ENCODE data around the gene KCNJ5. TPM values are rescaled to one million over a fixed set of nuclear protein-coding genes. Genes with fewer than 3 reads are reported as not detected.

KCNJ5 gene
- total RNA-seq, 3 donors from 2014 or later, result 0.14 to 3.9 (median 0.48) TPM

- H3K4me3 ChIP-seq, result no peak overlapping the region
- intact Hi-C loops (cut with DNase I, micrococcal nuclease), result loop anchor here in 1 of 2 donors (2.0 kb wide), 1 partner anchor 72 kb away; no protein-coding TSS in a partner anchor
- H3K4me1 ChIP-seq (ENCODE audit: low read depth), result no peaks in the 10 kb centered on the region
- no peaks in the 10 kb centered on the region for H3K36me3 ChIP-seq (ENCODE audit: low read depth)
- DNase-seq (peak in 1 of 3 donors; percentile 70), ATAC-seq (peak; percentile 88)
- H3K9me3 ChIP-seq, result no peaks in the 10 kb centered on the region
- peak; percentile 46 for TF ChIP-seq CTCF (IDR thresholded peaks at IDR 0.05)
These were observed 65.4 kb downstream of the KCNJ5 start for GRCh38 chr11:128956401-128957201.

GRCh38 chr11:128957202-128957482 lies 66.0 kb downstream of the KCNJ5 start:
- no peak for TF ChIP-seq CTCF (IDR thresholded peaks at IDR 0.05)
- intact Hi-C loops (cut with DNase I, micrococcal nuclease), result loop anchor here in 1 of 2 donors (2.0 kb wide), 1 partner anchor 72 kb away; no protein-coding TSS in a partner anchor
- no peaks in the 10 kb centered on the region for H3K36me3 ChIP-seq (ENCODE audit: low read depth)
- DNase-seq (no peak), ATAC-seq (peak; percentile 17)
- H3K4me1 ChIP-seq (ENCODE audit: low read depth), result no peaks in the 10 kb centered on the region
- no peaks in the 10 kb centered on the region for H3K9me3 ChIP-seq
- no peak overlapping the region for H3K4me3 ChIP-seq

- H3K36me3 ChIP-seq (ENCODE audit: low read depth), result no peaks in the 10 kb centered on the region
- no peaks in the 10 kb centered on the region for H3K4me1 ChIP-seq (ENCODE audit: low read depth)
- no peak for TF ChIP-seq CTCF (IDR thresholded peaks at IDR 0.05)
- intact Hi-C loops (cut with DNase I, micrococcal nuclease), result loop anchor here in 1 of 2 donors (5.0 kb wide), 1 partner anchor 79 kb away; no protein-coding TSS in a partner anchor
- no peak overlapping the region for H3K4me3 ChIP-seq
- no peak for DNase-seq
- ATAC-seq, result no peak
- H3K9me3 ChIP-seq, result no peaks in the 10 kb centered on the region
These were observed 70.5 kb downstream of the KCNJ5 start for GRCh38 chr11:128961645-128962044.

- TF ChIP-seq CTCF (IDR thresholded peaks at IDR 0.05), result no peak
- no peaks in the 10 kb centered on the region for H3K4me1 ChIP-seq (ENCODE audit: low read depth)
- ATAC-seq (no peak), DNase-seq (no peak)
- intact Hi-C loops (cut with DNase I, micrococcal nuclease), result loop anchor here in 1 of 2 donors (5.0 kb wide), 1 partner anchor 81 kb away; no protein-coding TSS in a partner anchor
- H3K9me3 ChIP-seq, result no peaks in the 10 kb centered on the region
- H3K36me3 ChIP-seq (ENCODE audit: low read depth), result no peaks in the 10 kb centered on the region
- no peak overlapping the region for H3K4me3 ChIP-seq
These were observed 71.7 kb downstream of the KCNJ5 start for GRCh38 chr11:128962896-128963295.

- H3K36me3 ChIP-seq (ENCODE audit: low read depth), result no peaks in the 10 kb centered on the region
- intact Hi-C loops (cut with DNase I, micrococcal nuclease), result loop anchor here in 1 of 2 donors (5.0 kb wide), 1 partner anchor 82 kb away; no protein-coding TSS in a partner anchor
- H3K9me3 ChIP-seq, result no peaks in the 10 kb centered on the region
- no peak for ATAC-seq
- H3K4me1 ChIP-seq (ENCODE audit: low read depth), result no peaks in the 10 kb centered on the region
- DNase-seq, result no peak
- TF ChIP-seq CTCF (IDR thresholded peaks at IDR 0.05), result no peak
- H3K4me3 ChIP-seq, result no peak overlapping the region
These were observed 72.7 kb downstream of the KCNJ5 start for GRCh38 chr11:128963744-128964325.

Measured in mucosa of descending colon (tissue), 3 donors.